IPS-15b (cell line): ENCODE measurements around the gene STBD1.
"Not testable (repeated sequence)": the region's sequence is repeated elsewhere in the genome, so short reads cannot be mapped to it uniquely, and the experiment has no call there.

Source experiments
- H3K27me3 ChIP-seq: one replicate; pipeline ENCODE4 v1.6.1; 2013; ENCODE audit warnings: low read length; ENCODE audit not compliant: control insufficient read depth, insufficient read depth
- H3K36me3 ChIP-seq: one replicate; pipeline ENCODE4 v1.6.1; 2013; ENCODE audit warnings: low read length; ENCODE audit not compliant: control insufficient read depth, insufficient read depth
- H3K4me1 ChIP-seq: one replicate; pipeline ENCODE4 v1.6.1; 2013; ENCODE audit warnings: mild to moderate bottlenecking, low read length; ENCODE audit not compliant: control insufficient read depth, insufficient read depth
- H3K4me3 ChIP-seq: one replicate; pipeline ENCODE4 v1.5.1; 2013; ENCODE audit warnings: low read depth, low read length
- H3K9ac ChIP-seq: one replicate; pipeline ENCODE4 v1.6.1; 2013; ENCODE audit warnings: low read depth, mild to moderate bottlenecking, low read length
- H3K9me3 ChIP-seq: one replicate; pipeline ENCODE4 v1.6.1; 2013; ENCODE audit warnings: mild to moderate bottlenecking, low read length; ENCODE audit not compliant: control insufficient read depth, insufficient read depth

Gene STBD1

GRCh38 chr4:76272999-76273398 lies 33.5 kb upstream of the STBD1 start:
- no peak overlapping the region for H3K9ac ChIP-seq
- no peaks in the 10 kb centered on the region for H3K4me1 ChIP-seq
- H3K27me3 ChIP-seq: no peaks in the 10 kb centered on the region
- H3K36me3 ChIP-seq: no peaks in the 10 kb centered on the region
- H3K4me3 ChIP-seq: no peak overlapping the region
- no peaks in the 10 kb centered on the region for H3K9me3 ChIP-seq

GRCh38 chr4:76275486-76276124 lies 30.9 kb upstream of the STBD1 start:
- no peaks in the 10 kb centered on the region for H3K36me3 ChIP-seq

GRCh38 chr4:76276813-76277212 lies 29.7 kb upstream of the STBD1 start:
- no peaks in the 10 kb centered on the region for H3K9me3 ChIP-seq
- H3K9ac ChIP-seq: no peak overlapping the region
- H3K4me1 ChIP-seq: no peaks in the 10 kb centered on the region

More at GRCh38 chr4:76275486-76276124, 30.9 kb upstream of the STBD1 start:
- no peak overlapping the region for H3K4me3 ChIP-seq
- no peaks in the 10 kb centered on the region for H3K9me3 ChIP-seq
- no peaks in the 10 kb centered on the region for H3K4me1 ChIP-seq
- no peak overlapping the region for H3K9ac ChIP-seq
- no peaks in the 10 kb centered on the region for H3K27me3 ChIP-seq

GRCh38 chr4:76277667-76278066 lies 28.9 kb upstream of the STBD1 start:
- Histone ChIP-seq H3K4me1 (no peaks in the 10 kb centered on the region), H3K9ac (no peak overlapping the region), H3K27me3 (no peaks in the 10 kb centered on the region), H3K36me3 (no peaks in the 10 kb centered on the region), H3K4me3 (no peak overlapping the region), H3K9me3 (no peaks in the 10 kb centered on the region)

More at GRCh38 chr4:76276813-76277212, 29.7 kb upstream of the STBD1 start:
- no peak overlapping the region for H3K4me3 ChIP-seq
- H3K27me3 ChIP-seq: no peaks in the 10 kb centered on the region
- H3K36me3 ChIP-seq: no peaks in the 10 kb centered on the region

GRCh38 chr4:76278583-76278982 lies 27.9 kb upstream of the STBD1 start:
- Histone ChIP-seq H3K4me3 (no peak overlapping the region), H3K27me3 (no peaks in the 10 kb centered on the region), H3K9me3 (no peaks in the 10 kb centered on the region), H3K4me1 (no peaks in the 10 kb centered on the region), H3K9ac (no peak overlapping the region), H3K36me3 (no peaks in the 10 kb centered on the region)

GRCh38 chr4:76279462-76279861 lies 27.1 kb upstream of the STBD1 start:
- Histone ChIP-seq H3K4me3 (no peak overlapping the region), H3K9me3 (no peaks in the 10 kb centered on the region), H3K36me3 (no peaks in the 10 kb centered on the region)

GRCh38 chr4:76280488-76281441 lies 25.8 kb upstream of the STBD1 start:
- H3K9me3 ChIP-seq: no peaks in the 10 kb centered on the region
- no peaks in the 10 kb centered on the region for H3K27me3 ChIP-seq
- no peaks in the 10 kb centered on the region for H3K4me1 ChIP-seq
- H3K4me3 ChIP-seq: no peak overlapping the region
- no peaks in the 10 kb centered on the region for H3K36me3 ChIP-seq
- H3K9ac ChIP-seq: no peak overlapping the region

More at GRCh38 chr4:76279462-76279861, 27.1 kb upstream of the STBD1 start:
- Histone ChIP-seq H3K9ac (no peak overlapping the region), H3K4me1 (no peaks in the 10 kb centered on the region), H3K27me3 (no peaks in the 10 kb centered on the region)

- not testable (repeated sequence) for H3K9me3 ChIP-seq, H3K27me3 ChIP-seq, H3K9ac ChIP-seq, H3K4me3 ChIP-seq, H3K4me1 ChIP-seq, H3K36me3 ChIP-seq
Measured at GRCh38 chr4:76281594-76281993, 24.9 kb upstream of the STBD1 start.

- no peaks in the 10 kb centered on the region for H3K36me3 ChIP-seq
- H3K9me3 ChIP-seq: no peaks in the 10 kb centered on the region
- no peaks in the 10 kb centered on the region for H3K27me3 ChIP-seq
- no peak overlapping the region for H3K4me3 ChIP-seq
- no peaks in the 10 kb centered on the region for H3K4me1 ChIP-seq
- no peak overlapping the region for H3K9ac ChIP-seq
Measured at GRCh38 chr4:76282941-76283689, 23.4 kb upstream of the STBD1 start.

GRCh38 chr4:76283900-76284299 lies 22.6 kb upstream of the STBD1 start:
- no peaks in the 10 kb centered on the region for H3K36me3 ChIP-seq
- H3K4me3 ChIP-seq: no peak overlapping the region
- no peaks in the 10 kb centered on the region for H3K27me3 ChIP-seq
- no peaks in the 10 kb centered on the region for H3K4me1 ChIP-seq
- no peak overlapping the region for H3K9ac ChIP-seq
- no peaks in the 10 kb centered on the region for H3K9me3 ChIP-seq

GRCh38 chr4:76287811-76288210 lies 18.7 kb upstream of the STBD1 start:
- H3K36me3 ChIP-seq, H3K9ac ChIP-seq, H3K27me3 ChIP-seq, H3K4me1 ChIP-seq, H3K4me3 ChIP-seq, H3K9me3 ChIP-seq: not testable (repeated sequence)
